GM18526 (cell line): ENCODE data around the gene AP2A2.

Experiments used
- POLR2A ChIP-seq: IDR thresholded peaks from 3 replicates; pipeline ENCODE4 v1.6.1; 2011; ENCODE audit not compliant: insufficient read length; ENCODE audit errors: extremely low read depth

The AP2A2 gene

GRCh38 chr11:1001617-1002405, 76.1 kb downstream of the AP2A2 start:
- TF ChIP-seq POLR2A: no peak

DNA sequence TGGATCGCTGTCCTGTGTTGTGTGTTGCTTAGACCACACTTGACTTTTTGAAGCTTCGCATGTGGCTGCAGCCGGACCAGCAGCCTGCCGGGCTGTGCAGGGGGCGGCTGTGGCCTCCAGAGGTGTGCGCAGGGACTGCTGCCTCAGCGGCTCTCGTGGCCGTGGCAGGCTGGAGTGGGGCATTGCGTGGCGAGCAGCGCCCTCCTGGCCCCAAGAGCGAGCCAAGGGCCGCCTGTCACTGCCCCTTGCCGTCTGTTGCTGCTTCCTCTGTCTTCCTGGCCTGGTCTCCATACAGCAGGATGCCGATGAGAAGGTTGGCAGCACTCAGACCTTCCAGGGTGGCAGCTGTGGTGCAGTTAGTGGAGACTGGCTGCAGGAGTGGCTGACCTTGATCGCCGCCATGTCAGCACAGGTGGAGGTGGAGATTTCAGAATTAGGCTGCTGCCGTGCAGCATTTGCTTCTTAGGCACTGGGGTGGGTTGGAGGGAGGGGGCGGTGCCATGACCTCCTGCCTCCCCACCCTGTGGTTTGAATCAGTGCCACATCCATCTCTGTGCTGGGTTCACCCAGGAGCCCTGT, 76.8 kb downstream of the AP2A2 start:
- no peak for TF ChIP-seq POLR2A

DNA sequence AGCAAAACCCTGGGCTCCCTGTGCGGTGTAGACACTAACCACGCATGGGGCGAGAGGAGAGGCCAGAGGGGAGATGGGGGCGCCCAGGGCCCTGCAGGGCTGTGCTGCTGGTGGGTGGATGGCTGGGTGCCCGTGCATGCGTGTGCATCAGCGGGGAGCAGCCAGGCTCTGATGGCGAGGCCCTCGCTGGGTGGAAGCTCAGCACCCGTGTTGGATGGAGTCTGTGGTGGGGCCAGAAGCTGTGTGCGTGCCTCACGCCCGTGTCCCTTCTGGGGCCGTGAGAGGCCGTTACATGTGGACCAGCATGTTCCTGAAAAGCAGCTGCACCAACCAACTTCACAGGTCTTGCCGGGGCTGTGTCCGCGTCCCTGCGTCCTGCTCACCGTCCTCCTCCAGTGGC, 77.5 kb downstream of the AP2A2 start:
- TF ChIP-seq POLR2A: no peak

- no peak for TF ChIP-seq POLR2A
Measured at GRCh38 chr11:1005928-1006327, 80.3 kb downstream of the AP2A2 start.

DNA sequence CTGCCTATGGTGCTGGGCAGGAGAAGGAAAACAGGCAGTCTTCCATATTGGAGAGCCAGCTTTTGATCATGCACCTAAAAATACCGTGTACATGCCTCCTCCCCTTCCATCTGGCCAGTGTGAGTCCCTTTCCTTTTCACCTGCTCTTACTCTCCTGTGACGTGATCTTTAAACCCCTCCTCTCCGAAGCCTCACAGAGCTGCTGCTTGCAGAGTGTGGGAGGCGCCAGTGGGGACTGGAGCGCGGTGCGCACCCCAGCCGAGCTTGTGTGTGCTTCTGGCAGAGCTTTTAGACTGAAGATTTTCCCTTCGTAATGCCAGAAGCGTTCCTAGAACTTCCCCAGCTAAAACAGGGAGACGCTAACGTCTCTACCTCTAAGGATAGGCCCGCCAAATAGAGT, 81.1 kb downstream of the AP2A2 start:
- no peak for TF ChIP-seq POLR2A

DNA sequence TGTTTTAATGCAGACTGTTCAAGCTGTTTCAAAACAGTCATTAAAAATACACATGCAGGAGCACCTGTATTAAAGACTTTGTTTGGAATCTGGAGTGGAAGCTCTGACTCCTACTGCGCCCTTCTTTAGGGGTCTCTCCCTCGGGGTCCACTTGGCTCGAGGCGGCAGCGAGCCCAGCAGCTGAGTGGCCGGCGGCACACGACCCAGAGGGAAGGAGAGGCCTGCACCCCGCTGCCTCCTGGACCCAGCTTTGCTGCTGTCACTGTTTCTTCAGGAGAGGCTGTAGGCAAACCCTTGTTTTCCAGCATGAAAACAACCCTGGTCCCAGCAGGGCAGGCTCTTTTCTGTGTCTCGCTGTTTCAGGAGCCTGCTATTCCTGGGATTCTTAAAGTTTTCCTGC, 81.6 kb downstream of the AP2A2 start:
- TF ChIP-seq POLR2A: no peak

DNA sequence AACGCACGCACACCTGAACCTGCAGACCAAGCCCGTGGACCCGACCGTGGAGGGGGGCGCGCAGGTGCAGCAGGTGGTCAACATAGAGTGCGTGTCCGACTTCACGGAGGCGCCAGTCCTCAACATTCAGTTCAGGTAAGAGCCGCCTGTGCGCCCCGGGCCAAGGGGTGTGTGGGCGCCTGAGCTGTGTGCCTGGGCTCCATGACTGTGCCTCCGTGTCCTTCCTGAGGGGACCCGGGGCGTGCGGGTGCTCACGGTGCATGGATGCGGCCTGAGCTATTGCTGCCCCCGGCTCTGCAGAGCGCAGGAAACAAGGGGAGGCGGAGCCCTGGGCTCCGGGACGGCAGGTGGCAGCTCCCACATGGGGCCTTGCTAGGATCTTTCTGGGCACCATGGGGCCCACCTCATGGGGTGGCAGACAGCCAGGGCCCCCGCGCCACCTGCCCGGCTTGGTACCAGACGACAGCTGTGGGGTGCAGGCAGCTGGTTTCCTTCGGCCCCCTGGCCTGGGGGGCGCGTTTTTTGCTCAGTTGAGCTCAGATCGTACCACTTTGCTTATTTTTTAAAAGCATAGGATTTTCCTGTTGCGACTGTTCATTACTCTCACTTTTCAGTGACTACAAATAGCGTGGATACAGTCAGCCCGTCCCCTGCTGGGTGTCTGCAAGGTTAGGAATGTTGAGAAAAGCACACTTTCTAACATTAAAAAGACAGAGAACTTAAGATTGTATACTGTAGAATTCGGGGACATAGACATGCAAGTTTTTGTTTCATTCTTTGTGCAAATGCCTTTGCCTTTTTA, 82.5 kb downstream of the AP2A2 start:
- no peak for TF ChIP-seq POLR2A

- no peak for TF ChIP-seq POLR2A
Measured at GRCh38 chr11:1008803-1009145, 83.1 kb downstream of the AP2A2 start.

DNA sequence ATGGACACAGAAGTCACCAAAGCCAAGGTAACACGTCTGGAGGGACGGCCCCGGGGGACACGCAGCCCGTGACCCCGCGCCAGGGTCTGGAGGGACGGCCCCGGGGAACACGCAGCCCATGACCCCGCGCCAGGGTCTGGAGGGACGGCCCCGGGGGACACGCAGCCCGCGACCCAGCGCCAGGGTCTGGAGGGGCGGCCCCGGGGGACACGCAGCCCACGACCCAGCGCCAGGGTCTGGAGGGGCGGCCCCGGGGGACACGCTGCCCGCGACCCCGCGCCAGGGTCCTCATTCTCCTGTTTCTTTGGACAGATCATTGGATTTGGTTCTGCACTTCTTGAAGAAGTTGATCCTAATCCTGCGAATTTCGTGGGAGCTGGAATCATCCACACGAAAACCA, 83.7 kb downstream of the AP2A2 start:
- TF ChIP-seq POLR2A: no peak

DNA sequence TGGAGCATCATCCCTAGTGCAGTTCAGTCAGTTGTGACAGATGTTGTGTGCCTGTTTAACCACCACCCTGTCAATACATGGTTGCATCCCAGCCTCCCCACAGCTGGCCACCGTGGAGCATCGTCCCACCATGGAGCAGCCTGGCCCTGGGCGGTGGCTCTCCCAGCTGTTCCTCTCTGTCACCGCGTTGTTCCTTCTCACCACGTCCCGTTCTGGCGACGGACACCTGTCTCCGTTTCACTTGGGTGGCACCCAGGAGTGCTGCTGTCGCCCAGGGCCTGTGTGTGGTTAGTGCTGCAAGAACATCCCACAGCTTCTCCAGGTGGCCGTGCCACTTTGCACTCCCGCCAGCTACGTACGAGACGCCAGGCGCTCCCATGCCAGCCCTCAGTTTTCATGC, 84.3 kb downstream of the AP2A2 start:
- no peak for TF ChIP-seq POLR2A

- no peak for TF ChIP-seq POLR2A
Measured at GRCh38 chr11:1010551-1011319, 85.1 kb downstream of the AP2A2 start.

DNA sequence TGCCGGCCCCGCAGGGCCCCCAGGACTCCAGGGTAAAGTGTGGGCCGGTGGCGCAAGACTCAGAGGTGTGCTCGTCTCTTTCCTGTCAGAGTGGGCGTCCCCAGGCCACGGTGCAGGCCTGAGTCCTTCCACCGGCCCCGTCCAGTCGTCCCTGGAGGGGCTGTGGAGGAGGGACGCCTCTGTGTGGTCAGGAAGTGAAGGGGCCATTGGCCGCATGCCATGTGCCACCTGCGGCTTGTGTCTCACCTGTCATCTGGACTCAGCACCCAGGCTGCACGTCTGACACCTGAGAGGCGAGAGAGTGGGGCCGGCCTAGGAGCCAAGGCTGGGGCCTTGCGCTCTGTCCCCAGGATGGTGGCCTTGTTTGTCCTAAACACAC, 85.6 kb downstream of the AP2A2 start:
- no peak for TF ChIP-seq POLR2A

DNA sequence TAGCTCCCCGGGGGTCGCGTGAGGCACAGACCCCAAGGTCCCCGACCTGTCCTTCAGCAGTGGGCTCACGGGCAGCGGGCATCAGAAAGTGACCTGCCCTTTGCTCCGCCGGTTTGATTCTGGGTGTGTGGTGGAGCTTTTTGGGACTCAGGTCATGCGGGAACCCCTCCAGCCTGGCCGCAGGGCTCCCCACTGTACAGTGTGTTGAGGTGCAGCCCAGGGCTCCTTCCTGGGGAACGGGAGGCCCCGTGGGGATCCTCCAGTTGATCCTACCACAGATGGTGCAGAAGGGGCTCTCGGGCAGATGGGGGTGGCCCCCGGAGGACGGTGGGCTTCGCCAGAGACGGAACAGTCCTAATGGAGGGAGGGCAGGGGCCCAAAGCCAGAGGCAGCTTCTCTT, 86.6 kb downstream of the AP2A2 start:
- TF ChIP-seq POLR2A: no peak

GRCh38 chr11:1012740-1013630, 87.3 kb downstream of the AP2A2 start:
- no peak for TF ChIP-seq POLR2A

GRCh38 chr11:1013631-1013935, 87.9 kb downstream of the AP2A2 start:
- no peak for TF ChIP-seq POLR2A
